DMS53 treated with DMSO at 0.1 percent for 48 hours (cell line): ENCODE measurements around the gene ENOX1.
"Not testable (repeated sequence)": the region's sequence is repeated elsewhere in the genome, so short reads cannot be mapped to it uniquely, and the experiment has no call there.

Experiments used
- DNase-seq: peaks from one replicate; lab custom pipeline; 2025; ENCODE audit not compliant: unreplicated experiment; lab: John Stamatoyannopoulos, UW

Gene ENOX1

DNA sequence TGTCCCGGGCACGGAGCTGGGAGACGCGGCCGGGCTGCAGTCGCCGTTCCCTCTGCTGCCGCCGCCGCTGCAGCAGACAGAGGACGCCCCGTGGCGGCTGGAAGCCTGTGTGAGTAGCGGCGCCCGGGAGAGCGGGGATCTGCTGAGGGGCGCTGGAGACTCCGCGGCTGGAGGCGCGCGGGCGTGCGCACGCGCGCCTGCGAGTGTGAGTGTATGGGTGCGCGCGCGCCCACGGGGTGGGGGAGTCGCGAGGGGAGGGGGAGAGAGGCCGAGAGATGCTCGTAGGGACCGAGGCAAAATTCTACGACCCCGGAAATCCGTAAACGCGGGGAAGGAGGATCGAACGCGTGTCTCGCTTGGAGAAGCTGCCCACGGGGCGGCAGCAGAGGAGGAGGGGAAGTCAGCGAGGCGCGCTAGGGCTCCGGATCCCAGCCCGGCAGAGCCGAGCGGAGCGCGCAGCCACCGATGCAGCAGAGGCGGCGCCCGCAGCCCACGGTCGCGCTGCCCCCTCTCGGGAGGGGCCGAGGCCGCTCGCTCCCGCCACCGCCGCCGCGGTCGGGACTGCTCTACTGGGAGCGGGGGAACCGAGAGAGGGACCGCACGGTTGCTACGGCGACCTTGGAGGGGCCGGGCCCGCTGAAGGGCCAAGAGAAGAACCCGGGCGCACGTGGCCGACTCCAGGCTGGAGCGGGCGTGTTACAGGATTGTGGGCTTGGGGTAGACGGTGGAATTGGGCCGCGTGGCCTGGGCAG, at the start of gene ENOX1:
TSS of gene ENOX1 (minus strand) at position 207 of the 752 bp plus-strand sequence.
- peak; percentile 30 for DNase-seq

DNA sequence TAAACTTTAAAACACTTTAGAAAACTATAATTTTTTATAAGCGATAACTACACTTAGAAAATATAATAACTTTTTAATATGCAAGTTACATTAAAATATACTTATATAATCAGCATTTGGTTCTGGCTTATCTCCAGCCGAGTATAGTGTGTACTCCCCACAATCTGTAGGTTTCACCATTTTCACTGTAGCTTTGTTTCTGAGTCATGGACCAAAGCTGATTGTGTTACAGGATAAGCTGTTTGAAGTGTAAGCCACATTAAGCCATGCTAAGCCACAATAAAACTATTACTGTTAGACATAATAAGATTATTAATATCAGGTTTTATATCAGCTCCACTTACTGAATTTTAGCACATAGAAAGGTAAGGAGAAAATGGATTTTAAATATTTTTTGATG, 48.9 kb upstream of the ENOX1 start:
- DNase-seq, result no peak

DNA sequence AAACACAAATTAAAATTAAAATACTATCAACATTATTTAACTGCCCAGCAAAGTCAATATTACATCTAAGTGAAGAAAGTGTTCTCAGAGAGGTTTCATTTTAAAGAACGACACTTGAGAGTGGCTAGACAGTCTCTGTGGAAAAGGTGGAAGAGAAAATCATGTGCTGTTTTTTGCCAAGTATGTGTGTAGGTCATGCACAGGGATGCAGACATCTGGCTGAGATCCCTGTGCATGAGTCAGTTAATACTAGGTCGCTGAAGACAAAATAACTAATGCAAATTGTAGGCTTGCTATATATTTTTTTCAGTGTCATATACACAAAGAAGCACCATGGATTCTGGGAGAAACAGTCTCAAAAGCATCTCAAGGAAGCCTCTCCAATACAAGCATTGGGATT, 44.3 kb upstream of the ENOX1 start:
- DNase-seq, result no peak

DNA sequence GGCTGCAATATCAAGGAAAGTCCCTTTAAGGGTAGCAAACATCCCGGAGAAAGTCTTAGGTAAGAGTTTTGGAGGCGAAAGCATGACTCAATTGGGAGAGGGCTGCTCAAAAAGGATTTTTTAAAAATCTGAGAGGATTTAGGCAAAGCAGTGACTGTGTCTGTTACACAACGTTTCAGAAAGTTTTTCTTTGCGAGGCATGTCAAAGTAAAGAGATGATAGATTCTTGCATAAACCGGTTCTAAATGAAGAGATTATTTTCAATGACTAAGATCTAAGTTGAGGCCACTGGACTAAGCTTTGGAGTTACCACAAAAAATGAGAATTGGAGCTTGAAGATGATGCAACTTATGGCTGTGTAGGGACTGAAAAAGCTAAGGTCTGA, 43.7 kb upstream of the ENOX1 start:
- no peak for DNase-seq

DNA sequence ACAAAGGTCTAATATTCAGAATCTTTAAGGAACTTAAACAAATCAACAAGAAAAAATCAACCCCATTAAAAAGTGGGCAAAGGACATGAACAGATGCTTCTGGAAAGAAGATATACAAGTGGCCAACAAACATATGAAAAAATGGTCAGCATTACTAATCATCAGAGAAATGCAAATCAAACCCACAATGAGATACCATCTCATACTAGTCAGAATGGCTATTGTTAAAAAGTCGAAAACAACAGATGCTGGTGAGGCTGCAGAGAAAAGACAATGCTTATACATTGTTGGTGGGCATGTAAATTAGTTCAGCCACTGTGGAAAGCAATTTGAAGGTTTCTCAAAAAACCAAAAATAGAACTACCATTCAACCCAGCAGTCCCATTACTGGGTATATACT, 37.9 kb upstream of the ENOX1 start:
- DNase-seq, result not testable (repeated sequence)

DNA sequence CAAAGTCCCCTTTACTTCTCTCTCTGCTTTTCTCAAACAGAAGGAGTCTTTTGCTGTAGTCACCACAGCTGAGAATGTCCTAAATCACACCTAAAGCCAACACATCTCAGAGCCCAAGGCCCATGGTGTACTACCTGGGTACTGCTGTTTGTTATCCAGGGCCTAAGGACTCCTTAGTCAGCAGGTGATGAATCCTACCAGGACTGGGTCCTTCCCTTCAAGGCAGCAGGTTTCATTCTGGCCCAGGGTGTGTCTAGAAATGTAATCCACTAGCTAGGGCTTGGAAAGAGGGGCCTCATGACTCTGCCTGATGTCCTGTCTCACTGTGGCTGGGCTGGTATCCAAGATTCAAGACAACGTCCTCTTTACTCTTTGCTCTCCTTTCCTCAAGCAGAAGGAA, 36.2 kb upstream of the ENOX1 start:
- DNase-seq, result no peak

DNA sequence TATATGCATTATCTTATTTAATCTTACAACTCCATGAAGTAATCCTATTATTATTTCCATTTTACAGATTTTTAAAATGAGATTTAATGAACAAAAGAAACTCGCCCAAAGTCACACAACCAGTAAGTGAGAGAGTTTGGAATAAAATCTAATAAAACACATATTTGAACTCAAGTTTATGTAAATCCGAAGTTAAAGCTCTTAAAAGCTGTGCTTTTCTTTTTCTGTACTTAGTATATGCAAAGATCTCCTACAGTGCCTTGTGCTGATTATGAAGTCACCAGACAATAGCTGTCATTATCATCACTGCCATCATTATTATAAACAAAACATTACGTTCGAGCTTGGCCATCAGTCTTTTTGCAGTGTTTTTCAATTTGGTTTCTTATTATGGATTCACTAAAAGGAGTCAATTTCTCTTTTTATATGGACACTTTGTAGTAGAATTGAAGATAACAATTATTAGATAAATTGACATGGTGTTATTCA, 29.7 kb upstream of the ENOX1 start:
- DNase-seq, result no peak

DNA sequence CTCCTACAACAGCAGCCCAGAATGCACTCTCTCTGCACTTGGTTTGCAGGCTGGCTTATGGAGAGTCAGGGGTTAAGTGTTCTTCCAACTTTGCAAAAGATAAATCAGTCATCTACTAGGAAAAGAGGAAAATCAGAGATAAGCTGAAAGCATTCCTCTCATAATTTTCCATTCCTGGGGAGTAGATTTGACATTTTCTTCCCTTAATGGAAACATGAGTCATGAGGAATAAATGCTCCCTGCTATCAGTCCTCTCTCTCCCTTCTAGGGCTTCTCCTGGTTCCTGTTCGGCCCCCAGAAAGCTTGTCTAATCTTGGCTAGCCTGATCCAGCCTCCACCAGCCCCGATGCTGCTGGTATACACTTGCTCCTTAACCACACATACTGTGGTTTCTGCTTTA, 28.4 kb upstream of the ENOX1 start:
- no peak for DNase-seq

DNA sequence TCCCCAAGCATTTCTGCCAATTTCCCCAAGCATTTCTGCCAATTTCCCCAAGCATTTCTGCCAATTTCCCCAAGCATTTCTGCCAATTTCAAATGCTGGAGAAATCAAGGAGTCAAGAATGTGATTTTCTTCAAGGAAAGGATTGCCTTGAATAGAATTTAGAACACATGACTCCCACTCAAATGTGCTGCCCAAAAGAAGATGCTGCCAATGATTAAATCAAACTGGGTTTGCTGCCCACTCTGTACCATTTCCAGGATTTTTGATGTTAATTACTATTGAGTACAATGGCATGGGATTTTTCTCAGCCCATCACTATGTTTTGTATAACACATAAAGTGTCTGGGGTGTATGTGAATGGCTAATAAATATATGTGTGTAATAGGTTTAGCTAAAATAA, 21.9 kb upstream of the ENOX1 start:
- no peak for DNase-seq

DNA sequence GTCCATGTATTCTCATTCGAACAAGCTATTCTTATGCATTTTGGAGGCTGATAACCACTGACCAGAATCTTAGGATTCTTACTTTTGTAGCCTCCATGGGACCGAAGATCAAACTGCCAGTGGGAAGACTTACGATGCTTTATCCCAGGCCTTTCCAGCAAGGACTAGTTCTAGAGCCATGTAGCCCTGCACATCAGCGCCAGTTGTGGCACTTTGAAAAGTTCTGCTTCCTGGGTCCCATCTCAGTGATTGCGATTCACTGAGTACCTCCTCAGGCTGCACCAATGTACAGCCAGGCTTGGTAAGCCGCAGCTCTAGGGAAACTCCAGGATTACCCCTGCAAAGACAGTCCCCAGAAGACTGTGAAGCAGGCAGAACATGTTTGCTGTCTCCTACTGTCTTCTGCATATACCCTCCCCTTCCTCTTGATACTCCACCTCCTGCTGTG, 18.9 kb upstream of the ENOX1 start:
- DNase-seq, result no peak

DNA sequence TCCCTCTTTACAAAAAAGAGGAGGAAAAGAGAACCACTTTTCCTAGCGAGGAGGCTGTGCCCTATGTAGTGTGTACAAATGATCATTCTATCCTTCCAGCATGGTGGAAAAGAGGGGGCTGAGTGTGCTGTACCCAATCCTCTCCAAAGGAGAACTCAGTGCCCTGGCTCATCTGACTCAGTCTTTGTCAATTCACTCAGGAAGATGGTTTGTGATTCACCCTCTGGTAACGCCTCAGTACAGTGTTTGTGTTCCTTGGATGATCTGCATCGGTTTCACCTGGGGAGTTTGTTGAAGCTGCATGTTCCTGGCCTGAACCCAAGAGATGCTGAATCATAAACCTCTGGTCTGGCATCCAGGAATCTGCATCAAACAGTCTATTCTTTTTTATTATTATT, 18.3 kb upstream of the ENOX1 start:
- DNase-seq, result peak; percentile 44

DNA sequence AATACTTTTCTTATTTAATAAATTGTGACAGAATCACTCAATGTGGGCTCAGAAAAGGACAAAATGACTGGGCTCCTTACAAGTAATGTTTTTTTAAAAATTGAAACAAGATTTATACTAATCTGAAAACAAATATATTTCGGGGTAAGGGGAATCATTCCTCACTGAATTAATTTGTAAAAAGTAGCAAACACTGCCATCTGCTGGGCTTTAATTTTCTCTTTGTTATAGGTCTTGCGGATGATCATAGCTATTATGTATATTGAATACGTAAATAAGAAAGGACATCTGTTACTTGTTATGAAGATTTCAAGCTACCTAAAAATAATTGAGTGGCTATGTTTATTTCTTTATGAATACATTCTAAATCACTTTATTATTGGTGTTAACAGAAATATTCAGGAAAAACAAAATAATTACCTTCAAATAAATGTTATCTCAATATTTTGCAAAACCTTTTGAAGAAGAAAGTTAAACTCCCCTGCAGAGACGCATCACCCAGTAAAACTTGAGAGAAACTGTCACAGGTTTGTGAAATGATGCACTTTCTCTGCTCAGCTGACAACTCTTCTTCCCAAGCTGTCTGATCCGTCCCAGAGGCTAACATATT, 17.8 kb upstream of the ENOX1 start:
- peak; percentile 43 for DNase-seq

DNA sequence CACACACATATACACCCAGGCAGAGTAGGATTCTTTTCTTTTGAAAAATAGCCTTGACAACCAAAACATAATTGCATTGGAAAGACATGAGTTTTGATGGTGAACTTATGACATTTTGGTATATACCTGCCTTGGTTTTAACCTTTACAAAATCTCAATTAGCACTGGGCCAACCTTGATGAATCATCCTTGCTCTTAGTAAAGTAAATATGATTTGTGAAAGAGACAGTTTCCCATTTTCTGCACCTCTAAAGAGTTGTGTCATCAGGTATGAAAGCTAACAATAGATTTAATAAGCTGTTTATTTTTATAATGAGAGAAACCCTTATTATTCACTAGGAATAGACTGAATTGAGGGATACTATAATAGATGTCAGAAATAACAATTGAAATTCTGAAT, 15.7 kb upstream of the ENOX1 start:
- DNase-seq, result peak; percentile 23

DNA sequence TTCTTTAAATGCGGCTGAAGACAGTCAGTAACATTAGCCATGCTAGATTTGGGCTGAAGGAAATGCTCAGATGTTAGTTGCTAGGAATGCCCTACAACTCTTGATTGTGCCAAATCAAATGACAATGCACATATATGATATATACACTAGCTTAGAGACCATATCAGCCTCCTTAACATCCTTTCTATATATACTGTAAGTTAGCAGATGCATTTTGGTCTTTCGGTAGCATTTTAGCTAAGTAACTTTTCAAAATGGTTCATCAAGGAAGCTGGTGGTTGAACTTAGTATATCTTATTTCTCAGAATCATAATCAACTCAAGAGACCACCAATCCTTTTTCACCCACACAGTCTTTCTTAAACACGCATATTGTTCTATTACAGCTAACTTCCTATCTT, 14.1 kb upstream of the ENOX1 start:
- no peak for DNase-seq

DNA sequence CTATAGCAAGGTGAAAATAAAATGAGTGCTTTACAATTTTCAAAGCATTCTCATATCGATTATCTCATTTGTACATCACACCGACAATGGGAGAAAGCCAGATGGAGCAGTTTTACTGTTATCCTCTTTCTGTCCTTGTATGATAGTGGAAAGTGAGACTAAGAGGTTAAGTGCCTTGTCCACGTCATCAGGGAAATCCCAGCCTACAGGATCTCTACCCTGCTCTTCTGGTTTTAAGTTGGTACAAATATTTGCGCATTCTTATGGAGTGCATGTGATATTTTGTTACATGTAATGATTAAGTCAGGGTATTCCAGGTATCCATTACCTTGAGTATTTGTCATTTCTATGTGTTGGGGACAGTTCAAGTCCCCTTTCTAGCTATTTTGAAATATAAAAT, 12.4 kb upstream of the ENOX1 start:
- DNase-seq, result peak; percentile 79

DNA sequence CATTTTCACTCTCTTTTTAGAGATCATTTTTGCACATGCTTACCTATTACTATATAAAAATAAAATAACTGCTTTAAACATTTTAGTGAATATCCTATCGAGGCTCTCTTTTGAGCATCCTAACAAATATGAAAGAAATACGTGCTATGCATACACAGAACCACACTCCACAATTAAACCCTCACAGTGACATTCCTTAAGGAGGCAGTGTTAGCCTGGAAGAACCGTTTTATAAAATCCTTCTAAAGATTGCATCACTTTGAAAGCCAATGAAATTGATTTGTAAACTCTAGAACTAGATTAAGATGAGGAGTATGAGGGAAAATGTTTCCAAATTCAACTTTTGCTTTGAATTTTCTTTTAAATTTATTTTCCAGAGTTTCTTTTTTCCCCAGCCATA, 11.1 kb upstream of the ENOX1 start:
- DNase-seq, result no peak

DNA sequence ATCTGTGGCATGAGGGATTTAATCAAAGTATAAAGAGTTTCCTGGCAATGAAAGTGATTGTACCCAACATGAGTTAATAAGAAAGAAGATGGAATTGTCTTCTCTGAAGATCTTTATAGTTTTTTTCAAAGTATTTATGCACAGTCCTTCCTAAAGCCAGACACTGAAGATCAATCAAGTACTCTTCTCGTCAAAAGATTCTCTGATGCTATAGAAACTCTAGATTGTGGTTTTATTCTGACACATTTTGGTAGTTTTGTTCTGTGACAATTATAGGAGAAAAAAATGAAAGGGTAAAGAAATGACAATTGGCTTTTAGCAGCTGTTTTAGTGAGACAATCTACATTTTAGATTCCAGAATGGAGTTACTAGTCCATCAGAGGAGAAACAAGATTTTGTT, 10.4 kb upstream of the ENOX1 start:
- DNase-seq, result no peak

DNA sequence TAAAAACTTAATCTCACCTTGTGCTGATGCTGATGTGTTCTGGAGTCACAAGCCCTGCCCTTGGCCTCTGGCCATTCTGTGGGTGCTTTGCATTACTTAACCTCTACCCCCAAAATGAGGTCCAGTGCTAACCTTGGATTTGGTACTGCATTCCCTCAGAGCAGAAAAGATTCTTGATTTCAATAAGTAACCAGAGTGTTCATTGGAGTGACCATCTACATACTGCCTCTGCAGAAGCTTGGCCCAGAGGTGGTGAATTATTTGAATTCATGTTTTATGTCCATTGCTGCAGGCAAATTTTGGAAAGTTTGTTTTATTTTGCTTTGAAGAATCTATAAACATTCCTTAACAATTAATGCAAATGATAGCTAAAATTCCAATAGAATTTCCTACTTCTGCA, 7.6 kb upstream of the ENOX1 start:
- DNase-seq, result no peak

DNA sequence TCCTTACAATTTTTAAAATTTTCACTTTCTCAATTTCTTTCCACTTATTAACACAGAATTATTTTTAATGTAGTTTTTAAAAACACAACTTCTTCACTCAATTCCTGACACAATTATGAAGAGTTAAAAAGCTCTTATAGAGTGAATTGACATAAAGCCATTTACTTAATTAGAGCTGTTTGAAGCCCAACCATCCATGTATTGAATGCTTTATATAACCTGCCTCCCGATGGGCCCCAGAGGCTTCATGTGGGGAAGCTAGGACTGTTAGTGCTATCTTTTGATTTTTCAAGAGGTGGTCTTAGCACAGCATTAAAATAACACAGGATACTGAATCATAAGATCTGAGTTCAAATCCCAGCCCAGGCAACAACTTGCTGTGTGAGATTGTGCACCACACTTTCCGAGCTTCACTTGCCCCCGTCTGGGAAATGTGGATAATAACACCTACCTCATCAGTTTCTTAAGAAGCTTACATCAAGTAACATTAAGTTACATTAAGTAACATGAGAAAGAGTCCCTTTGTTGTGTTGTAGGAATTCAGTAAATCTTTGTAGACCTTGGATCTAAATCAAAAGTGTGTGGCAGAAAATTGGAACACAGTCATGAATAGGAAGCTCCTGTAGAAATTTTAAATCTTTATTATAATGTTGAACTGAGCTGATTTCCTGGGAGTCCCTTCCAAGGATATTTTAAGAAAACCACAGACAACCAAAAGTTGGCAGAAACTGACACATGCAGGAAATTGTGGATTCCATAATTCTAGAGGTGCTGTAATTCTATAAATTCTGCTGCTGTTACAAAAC, 5.5 kb upstream of the ENOX1 start:
- no peak for DNase-seq

DNA sequence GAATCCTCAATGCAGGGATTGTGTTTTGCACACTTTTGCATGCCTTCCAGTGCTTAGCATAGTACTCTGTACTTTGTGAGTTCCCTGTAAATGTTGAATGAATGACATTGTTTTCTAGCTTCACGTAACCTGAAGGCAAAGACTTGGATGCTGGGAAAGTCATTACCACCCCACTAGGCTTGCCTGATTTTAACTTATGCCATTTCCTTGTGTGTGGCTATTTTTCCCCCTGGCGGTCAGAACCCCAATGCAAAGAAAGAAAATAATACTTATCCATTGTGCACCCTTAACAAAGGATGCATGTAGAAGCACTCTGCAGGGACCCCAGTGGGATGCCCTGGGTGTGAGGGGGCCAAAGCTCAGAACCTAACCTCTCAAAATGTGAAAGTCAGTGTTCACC, 1.2 kb upstream of the ENOX1 start:
- DNase-seq, result peak; percentile 14

DNA sequence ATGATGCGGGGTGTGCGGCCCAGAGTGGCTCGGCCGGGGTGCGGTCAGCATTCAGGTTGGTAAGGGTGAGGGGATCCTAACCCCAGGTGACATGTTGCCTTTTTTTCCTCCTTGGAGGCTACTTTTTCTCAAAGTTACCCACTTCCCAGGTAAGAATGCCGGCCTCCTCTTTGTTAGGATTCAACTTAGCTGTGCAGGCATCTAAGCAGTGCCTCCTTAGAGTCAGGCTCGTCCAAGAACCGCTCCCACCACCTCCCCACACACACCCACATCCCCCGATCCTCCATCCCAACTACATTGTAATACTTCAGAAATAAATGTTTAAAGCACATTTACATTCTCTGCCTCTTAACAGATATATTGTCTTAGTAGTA, 733 bp upstream of the ENOX1 start:
- DNase-seq, result no peak

DNA sequence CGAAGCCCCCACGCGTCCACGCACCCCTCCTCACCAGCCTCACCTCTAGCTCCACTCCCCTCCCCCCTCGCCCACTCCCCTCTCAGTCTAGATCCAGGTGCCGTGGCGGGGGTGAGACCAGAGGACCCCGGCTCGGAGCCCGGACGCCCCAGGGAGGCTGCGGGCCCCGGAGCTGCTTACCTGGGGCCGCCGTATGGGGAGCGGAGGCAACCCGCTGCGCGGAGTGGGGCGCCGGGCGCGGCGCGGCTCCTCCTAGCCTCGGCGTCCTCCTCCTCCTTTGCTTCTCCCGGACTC, 353 bp downstream of the ENOX1 start:
- no peak for DNase-seq
